Activated naive CD4-positive, alpha-beta T cell (primary cell): ENCODE data around the gene IQSEC3.

Experiments used
- DNase-seq, 4 experiments: peaks; one replicate each; lab custom pipeline; 2025; lab: John Stamatoyannopoulos, UW

Gene IQSEC3

GRCh38 chr12:78981-79380, 12.4 kb downstream of the IQSEC3 start:
- no peak for DNase-seq

- no peak for DNase-seq
Measured at GRCh38 chr12:80681-81190, 14.2 kb downstream of the IQSEC3 start.

- no peak for DNase-seq
Measured at GRCh38 chr12:82740-83139, 16.2 kb downstream of the IQSEC3 start.

GRCh38 chr12:84056-84455, 17.5 kb downstream of the IQSEC3 start:
- no peak for DNase-seq

GRCh38 chr12:85191-85666, 18.7 kb downstream of the IQSEC3 start:
- DNase-seq: no peak

GRCh38 chr12:87315-87714, 20.7 kb downstream of the IQSEC3 start:
- no peak for DNase-seq

GRCh38 chr12:87856-88255, 21.3 kb downstream of the IQSEC3 start:
- DNase-seq: no peak

GRCh38 chr12:89653-90052, 23.1 kb downstream of the IQSEC3 start:
- DNase-seq: no peak

GRCh38 chr12:91213-91612, 24.6 kb downstream of the IQSEC3 start:
- no peak for DNase-seq

GRCh38 chr12:93266-94005, 26.9 kb downstream of the IQSEC3 start:
- no peak for DNase-seq

GRCh38 chr12:96543-96942, 30.0 kb downstream of the IQSEC3 start:
- DNase-seq: no peak

GRCh38 chr12:98924-99352, 32.4 kb downstream of the IQSEC3 start:
- no peak for DNase-seq

GRCh38 chr12:99605-100004, 33.0 kb downstream of the IQSEC3 start:
- no peak for DNase-seq

- DNase-seq: no peak
Measured at GRCh38 chr12:101969-102878, 35.7 kb downstream of the IQSEC3 start.

GRCh38 chr12:102879-103168, 36.3 kb downstream of the IQSEC3 start:
- no peak for DNase-seq

GRCh38 chr12:103169-103981, 36.8 kb downstream of the IQSEC3 start:
- peak in 1 of 4 experiments; percentile 4 for DNase-seq

GRCh38 chr12:104551-105081, 38.0 kb downstream of the IQSEC3 start:
- DNase-seq: peak in 1 of 4 experiments; percentile 22

GRCh38 chr12:105696-106095, 39.1 kb downstream of the IQSEC3 start:
- DNase-seq: no peak

GRCh38 chr12:106118-106591, 39.6 kb downstream of the IQSEC3 start:
- no peak for DNase-seq

GRCh38 chr12:108594-108993, 42.0 kb downstream of the IQSEC3 start:
- DNase-seq: no peak

- no peak for DNase-seq
Measured at GRCh38 chr12:109446-109845, 42.9 kb downstream of the IQSEC3 start.

GRCh38 chr12:109872-110271, 43.3 kb downstream of the IQSEC3 start:
- no peak for DNase-seq
